Mammary epithelial cell (primary cell): ENCODE data around the gene PHTF2.

Experiments
- CTCF ChIP-seq, 2 donors: IDR thresholded peaks in 1 of 2; conservative IDR thresholded peaks in 1 of 2; 2 replicates each; pipeline ENCODE4 v1.5.1; 2011 to 2012; ENCODE audit warnings: inconsistent platforms in 2 of 2, low read length in 2 of 2, mild to moderate bottlenecking in 2 of 2, control low read depth in 1 of 2, low read depth in 1 of 2; ENCODE audit not compliant: insufficient read depth in 1 of 2; ENCODE audit errors: extremely low read depth in 1 of 2
- EZH2 ChIP-seq: IDR thresholded peaks from 2 replicates; pipeline ENCODE4 v1.6.1; 2012; ENCODE audit warnings: low read length, inconsistent platforms, borderline replicate concordance

- no peak for TF ChIP-seq EZH2
- no peak for TF ChIP-seq CTCF (conservative IDR thresholded peaks at IDR 0.05 in 1 of 2, IDR thresholded peaks at IDR 0.05 in 1 of 2; ENCODE audit: extremely low read depth in 1 of 2, insufficient read depth in 1 of 2, low read depth in 1 of 2, low read length in 2 of 2)
Observed at GRCh38 chr7:77930496-77930895, 131.9 kb downstream of the PHTF2 start.
